ENCODE results near the gene KLK8. TPM values are rescaled to one million over a fixed set of nuclear protein-coding genes. Genes with fewer than 3 reads are reported as not detected.

Gene KLK8
- total and polyA plus RNA-seq, 2 of the 13 experiments (the other 11 are each of a cell fraction or from before 2014, with no cell fraction given) = not detected

DNA sequence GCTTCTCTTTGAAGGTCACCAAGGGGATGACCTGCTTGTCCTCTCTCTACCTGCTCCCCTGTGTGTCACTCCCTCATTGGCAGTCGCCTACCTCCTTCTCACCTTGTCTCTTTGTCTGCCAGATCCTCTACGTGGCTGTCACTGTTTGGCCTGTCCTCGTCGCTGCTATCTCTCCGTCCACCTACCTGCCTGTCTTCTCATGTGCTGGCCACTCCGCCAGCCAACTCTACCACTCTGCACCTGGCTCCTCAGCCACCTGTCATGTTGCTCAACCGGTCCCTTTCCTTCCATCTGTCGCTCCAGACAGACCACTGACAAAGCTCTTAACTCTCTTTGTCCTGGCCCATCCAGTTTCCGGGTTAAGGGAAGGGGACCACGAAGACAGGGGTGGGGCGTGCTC, 33.3 kb upstream of the KLK8 start, which contains the start of gene KLK12:
Gene KLK12 (minus strand): TSS at position 299 of the 400 bp plus-strand sequence. CDS start 381 bp downstream, outside the sequence.
- H3K9me3 ChIP-seq (ENCODE audit: low read length) = no peaks in the 10 kb centered on the region
- FAIRE-seq (no peak), ATAC-seq (no peak), DNase-seq (ENCODE audit: low spot score) (no peak)
- no peaks in the 10 kb centered on the region for H4K20me1 ChIP-seq (ENCODE audit: insufficient read depth, low read length)
- no peaks in the 10 kb centered on the region for H3K4me1 ChIP-seq (ENCODE audit: insufficient read depth, low read length)
- no peaks in the 10 kb centered on the region for H3K36me3 ChIP-seq (replicated peaks in 1 of 2; ENCODE audit: control insufficient read depth in 1 of 2, insufficient read depth in 2 of 2, low read length in 2 of 2)
- no TSS peak for BruUV-seq (replicated peaks)
- no peak within 1 kb of the TSS for H3K9ac ChIP-seq (ENCODE audit: insufficient read depth, low read depth, low read length)
- intact Hi-C loops (cut with micrococcal nuclease; ENCODE audit: unreplicated experiment) = no loop called here
- no peak within 1 kb of the TSS for H3K27ac ChIP-seq (ENCODE audit: extremely low read length, insufficient read depth, low read length)
- H3K4me3 ChIP-seq (replicated peaks in 1 of 3; ENCODE audit: insufficient read depth in 1 of 3, low read depth in 2 of 3, low read length in 3 of 3) = no peak within 1 kb of the TSS
- no peak within 1 kb of the TSS for H3K4me2 ChIP-seq (ENCODE audit: low read depth, low read length)
- no peak within 1 kb of the TSS for H2AFZ ChIP-seq (ENCODE audit: low read length)
- H3K27me3 ChIP-seq (ENCODE audit: control insufficient read depth in 1 of 2, insufficient read depth in 2 of 2, low read length in 2 of 2) = peaks cover 0 to 14% of the 10 kb centered on the region in 2 experiments; a peak in 4 of 5 replicates
- ChIA-PET CTCF (ENCODE audit: low intra/inter-chr PET ratio, low total read pairs) (no interaction called here), POLR2A (no interaction called here)
- 15% methylated on average over 11 of the region's 11 CpGs for whole genome bisulfite sequencing (ENCODE audit: low lambda C conversion rate)
- in situ Hi-C loops (cut with HindIII; ENCODE audit: extremely low pct_ligation_motif_present, low pct_unique_long_range_greater_than_20kb) = no loop called here
- H3K79me2 ChIP-seq (ENCODE audit: insufficient read depth, low read length) = no peaks in the 10 kb centered on the region
- TF ChIP-seq KDM1A (CRISPR knock-in tag; IDR thresholded peaks at IDR 0.05) (no peak), NR2F1 (CRISPR knock-in tag; IDR thresholded peaks at IDR 0.05) (no peak), EED (CRISPR knock-in tag; IDR thresholded peaks at IDR 0.05) (no peak), ZNF674 (CRISPR knock-in tag; IDR thresholded peaks at IDR 0.05; ENCODE audit: low read depth) (no peak), CEBPB (IDR thresholded peaks at IDR 0.05; ENCODE audit: borderline replicate concordance, low read depth, low read length) (no peak), KLF11 (CRISPR knock-in tag; IDR thresholded peaks at IDR 0.05) (no peak), ZNF460 (CRISPR knock-in tag; IDR thresholded peaks at IDR 0.05; ENCODE audit: borderline replicate concordance) (no peak), ZNF562 (CRISPR knock-in tag; IDR thresholded peaks at IDR 0.05; ENCODE audit: borderline replicate concordance) (no peak), ZFP62 (CRISPR knock-in tag; IDR thresholded peaks at IDR 0.05) (no peak), ZNF275 (CRISPR knock-in tag; IDR thresholded peaks at IDR 0.05; ENCODE audit: borderline replicate concordance) (no peak), ZC3H4 (CRISPR knock-in tag; IDR thresholded peaks at IDR 0.05; ENCODE audit: borderline replicate concordance) (no peak), HMGA1 (CRISPR knock-in tag; conservative IDR thresholded peaks at IDR 0.05) (no peak), GRHL1 (CRISPR knock-in tag; conservative IDR thresholded peaks at IDR 0.05) (no peak), ZNF207 (IDR thresholded peaks at IDR 0.05; ENCODE audit: borderline replicate concordance) (no peak)
- TF ChIP-seq, protein P1, sequence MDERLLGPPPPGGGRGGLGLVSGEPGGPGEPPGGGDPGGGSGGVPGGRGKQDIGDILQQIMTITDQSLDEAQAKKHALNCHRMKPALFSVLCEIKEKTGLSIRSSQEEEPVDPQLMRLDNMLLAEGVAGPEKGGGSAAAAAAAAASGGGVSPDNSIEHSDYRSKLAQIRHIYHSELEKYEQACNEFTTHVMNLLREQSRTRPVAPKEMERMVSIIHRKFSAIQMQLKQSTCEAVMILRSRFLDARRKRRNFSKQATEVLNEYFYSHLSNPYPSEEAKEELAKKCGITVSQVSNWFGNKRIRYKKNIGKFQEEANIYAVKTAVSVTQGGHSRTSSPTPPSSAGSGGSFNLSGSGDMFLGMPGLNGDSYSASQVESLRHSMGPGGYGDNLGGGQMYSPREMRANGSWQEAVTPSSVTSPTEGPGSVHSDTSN (CRISPR knock-in tag; IDR thresholded peaks at IDR 0.05) = no peak
- TF ChIP-seq, protein P2, sequence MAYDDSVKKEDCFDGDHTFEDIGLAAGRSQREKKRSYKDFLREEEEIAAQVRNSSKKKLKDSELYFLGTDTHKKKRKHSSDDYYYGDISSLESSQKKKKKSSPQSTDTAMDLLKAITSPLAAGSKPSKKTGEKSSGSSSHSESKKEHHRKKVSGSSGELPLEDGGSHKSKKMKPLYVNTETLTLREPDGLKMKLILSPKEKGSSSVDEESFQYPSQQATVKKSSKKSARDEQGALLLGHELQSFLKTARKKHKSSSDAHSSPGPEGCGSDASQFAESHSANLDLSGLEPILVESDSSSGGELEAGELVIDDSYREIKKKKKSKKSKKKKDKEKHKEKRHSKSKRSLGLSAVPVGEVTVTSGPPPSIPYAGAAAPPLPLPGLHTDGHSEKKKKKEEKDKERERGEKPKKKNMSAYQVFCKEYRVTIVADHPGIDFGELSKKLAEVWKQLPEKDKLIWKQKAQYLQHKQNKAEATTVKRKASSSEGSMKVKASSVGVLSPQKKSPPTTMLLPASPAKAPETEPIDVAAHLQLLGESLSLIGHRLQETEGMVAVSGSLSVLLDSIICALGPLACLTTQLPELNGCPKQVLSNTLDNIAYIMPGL (CRISPR knock-in tag; IDR thresholded peaks at IDR 0.05; ENCODE audit: borderline replicate concordance in 1 of 2, low read depth in 1 of 2) = no peak

All from HepG2 (cell line).